Measurements from ENCODE around the gene ARHGAP25. TPM values are rescaled to one million over a fixed set of nuclear protein-coding genes. Genes with fewer than 3 reads are reported as not detected.

ARHGAP25 gene
- total RNA-seq, 4 donors from 2014 or later: 4.0 to 11.7 (median 6.9) TPM

GRCh38 chr2:68722712-68723111, 11.9 kb upstream of the ARHGAP25 start:
- Histone ChIP-seq H3K36me3 (no peaks in the 10 kb centered on the region), H3K4me3 (replicated peaks in 1 of 3) (no peak overlapping the region), H3K27ac (no peak overlapping the region), H3K27me3 (no peaks in the 10 kb centered on the region), H3K9me3 (no peaks in the 10 kb centered on the region), H3K4me1 (peaks cover 14 to 18% of the 10 kb centered on the region in 2 donors)
- intact Hi-C loops (cut with DNase I): no loop called here
- WGBS, 2 donors: 71 to 83% methylated on average over 8 of the region's 8 CpGs
- no peak for TF ChIP-seq CTCF (IDR thresholded peaks at IDR 0.05)
- no peak for TF ChIP-seq POLR2A (IDR thresholded peaks at IDR 0.05)
- DNase-seq: no peak

- H3K4me3 ChIP-seq (replicated peaks in 1 of 3): no peak overlapping the region
- peaks cover 14 to 18% of the 10 kb centered on the region in 2 donors for H3K4me1 ChIP-seq
- intact Hi-C loops (cut with DNase I): no loop called here
- no peaks in the 10 kb centered on the region for H3K27me3 ChIP-seq
- no peak for DNase-seq
- H3K27ac ChIP-seq: no peak overlapping the region
- WGBS, 2 donors: 91 to 93% methylated on average over 2 of the region's 2 CpGs
- no peaks in the 10 kb centered on the region for H3K9me3 ChIP-seq
- no peaks in the 10 kb centered on the region for H3K36me3 ChIP-seq
- no peak for TF ChIP-seq CTCF (IDR thresholded peaks at IDR 0.05)
- no peak for TF ChIP-seq POLR2A (IDR thresholded peaks at IDR 0.05)
These were observed 11.4 kb upstream of the ARHGAP25 start for GRCh38 chr2:68723181-68723580.

DNA sequence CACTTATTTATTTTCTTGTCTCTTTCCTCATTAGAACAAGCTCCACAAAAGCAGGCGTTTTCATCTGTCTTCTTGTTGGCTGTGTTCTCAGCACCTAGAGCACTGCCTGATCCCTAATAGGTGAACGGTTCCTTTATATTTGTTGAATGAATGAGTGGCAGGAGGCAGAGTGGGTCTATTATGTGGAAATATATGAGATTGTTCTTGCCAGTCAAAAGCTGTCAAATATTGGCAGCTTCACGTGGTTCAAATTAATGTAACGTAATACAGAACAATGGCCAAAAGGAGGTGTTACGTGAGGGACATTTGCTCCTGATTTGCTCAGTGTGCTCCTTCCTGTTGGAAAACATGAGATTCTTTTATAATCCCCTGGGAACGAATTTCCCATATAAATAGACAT, 8.5 kb upstream of the ARHGAP25 start:
- H3K9me3 ChIP-seq: no peaks in the 10 kb centered on the region
- H3K27ac ChIP-seq: no peak overlapping the region
- no peak for DNase-seq
- intact Hi-C loops (cut with DNase I): no loop called here
- H3K4me3 ChIP-seq (replicated peaks in 1 of 3): no peak overlapping the region
- H3K27me3 ChIP-seq: no peaks in the 10 kb centered on the region
- WGBS, 2 donors: 71 to 81% methylated on average over 6 of the region's 6 CpGs
- no peaks in the 10 kb centered on the region for H3K36me3 ChIP-seq
- no peak for TF ChIP-seq POLR2A (IDR thresholded peaks at IDR 0.05)
- peaks cover 14 to 18% of the 10 kb centered on the region in 2 donors for H3K4me1 ChIP-seq

DNA sequence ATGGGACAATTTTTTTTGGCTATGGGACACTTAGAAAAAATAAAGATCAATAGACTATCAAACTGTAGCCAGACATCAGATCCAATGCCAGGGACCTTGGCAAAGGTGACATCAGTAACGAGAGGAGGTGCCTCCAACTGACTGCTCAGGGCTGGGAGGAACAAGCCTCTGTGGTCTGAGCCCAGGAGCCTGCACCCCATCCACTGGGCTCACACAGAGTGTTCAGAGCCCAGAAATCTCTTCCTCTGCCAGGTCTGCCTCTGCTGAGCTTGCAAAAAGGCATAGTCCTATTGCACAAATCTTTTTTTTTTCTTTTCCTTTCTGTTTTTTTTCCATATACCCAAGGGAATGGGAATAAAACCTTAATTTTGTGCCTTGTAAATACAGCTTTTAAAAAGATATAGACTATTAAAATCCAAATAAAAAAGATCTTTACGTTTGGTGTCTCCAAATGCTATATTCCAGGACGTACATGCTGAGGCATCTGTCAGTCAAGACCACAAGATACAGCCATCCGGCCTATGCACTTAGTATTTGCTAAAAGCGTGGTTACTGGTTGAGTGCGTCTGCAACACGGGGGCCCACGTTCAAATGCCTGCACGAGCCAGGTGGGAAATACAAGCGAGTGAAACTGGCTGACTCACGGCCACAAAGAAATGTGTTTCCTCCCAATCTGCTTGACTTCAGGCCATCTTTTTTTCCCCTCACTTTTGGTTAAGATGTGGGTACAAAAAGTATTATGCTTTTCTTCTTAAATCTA, 7.8 kb upstream of the ARHGAP25 start:
- no peak for TF ChIP-seq POLR2A (IDR thresholded peaks at IDR 0.05)
- no peak for TF ChIP-seq CTCF (IDR thresholded peaks at IDR 0.05)
- no peaks in the 10 kb centered on the region for H3K9me3 ChIP-seq
- H3K27ac ChIP-seq: no peak overlapping the region
- intact Hi-C loops (cut with DNase I): no loop called here
- H3K4me1 ChIP-seq: peaks cover 11% of the 10 kb centered on the region in 2 donors
- WGBS, 2 donors: 42 to 68% methylated on average over 11 of the region's 11 CpGs
- H3K27me3 ChIP-seq: no peaks in the 10 kb centered on the region
- peak in 1 of 2 donors; percentile 39 for DNase-seq
- no peak overlapping the region for H3K4me3 ChIP-seq (replicated peaks in 1 of 3)
- no peaks in the 10 kb centered on the region for H3K36me3 ChIP-seq

DNA sequence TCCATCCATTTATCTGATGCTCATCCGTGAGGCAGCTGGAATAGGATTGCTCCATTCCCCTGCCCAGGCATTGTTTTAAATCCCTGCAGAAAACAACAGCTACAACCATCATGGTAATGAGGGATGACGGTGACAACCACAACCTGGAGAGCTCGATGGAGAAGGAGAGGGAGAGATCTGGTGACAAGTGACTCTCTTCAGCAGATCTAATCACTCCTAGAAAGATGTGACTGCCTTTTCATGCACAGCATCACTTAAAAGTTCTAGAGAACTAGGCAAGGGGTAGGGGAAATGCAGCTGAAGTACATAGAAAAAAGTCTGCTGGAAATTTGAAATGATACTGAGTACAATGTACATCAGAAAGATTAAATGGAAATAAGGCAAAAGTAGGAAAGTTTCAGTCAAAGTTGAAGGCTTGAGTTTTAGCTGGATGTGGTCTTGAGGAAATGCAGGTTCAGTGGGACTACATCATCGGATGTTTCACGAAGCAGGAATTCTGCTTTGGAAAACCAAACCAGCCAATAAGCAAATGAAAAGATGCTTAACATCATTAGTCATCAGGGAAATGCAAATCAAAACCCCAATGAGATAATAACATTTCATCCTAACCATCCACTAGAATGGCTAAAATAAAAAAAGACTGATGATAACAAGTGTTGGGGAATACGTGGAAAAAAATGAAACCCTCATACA, 6.8 kb upstream of the ARHGAP25 start:
- TF ChIP-seq POLR2A (IDR thresholded peaks at IDR 0.05) (no peak), CTCF (IDR thresholded peaks at IDR 0.05) (no peak)
- H3K4me3 ChIP-seq (replicated peaks in 1 of 3): no peak overlapping the region
- no peak for DNase-seq
- H3K9me3 ChIP-seq: no peaks in the 10 kb centered on the region
- H3K4me1 ChIP-seq: peaks cover 7 to 8% of the 10 kb centered on the region in 2 donors
- no peak overlapping the region for H3K27ac ChIP-seq
- H3K36me3 ChIP-seq: no peaks in the 10 kb centered on the region
- intact Hi-C loops (cut with DNase I): no loop called here
- no peaks in the 10 kb centered on the region for H3K27me3 ChIP-seq
- WGBS, 2 donors: 83 to 88% methylated on average over 6 of the region's 6 CpGs

All from thyroid gland (tissue), 4 donors.